Right renal cortex interstitium (tissue), 3 donors: ENCODE measurements around the gene TOR1AIP1. TPM values are rescaled to one million over a fixed set of nuclear protein-coding genes. Genes with fewer than 3 reads are reported as not detected.
"Not testable (repeated sequence)": the region's sequence is repeated elsewhere in the genome, so short reads cannot be mapped to it uniquely, and the experiment has no call there.

ENCODE experiments used
- DNase-seq, 3 donors: peaks; one replicate each; pipeline ENCODE4 v3.0.0-alpha.2; 2013; ENCODE audit warnings: low read depth in 3 of 3, low spot score in 2 of 3
- polyA plus RNA-seq, 3 donors: library from polyadenylated mRNA; unstranded; fragments of 120-200 nt; gene quantifications; one replicate each; pipeline ENCODE4 v1.2.1, GENCODE V29; 2013; ENCODE audit not compliant: insufficient read length in 3 of 3

Gene TOR1AIP1
- polyA plus RNA-seq, 3 donors, result 55.8 to 60.8 (median 60.8) TPM

DNA sequence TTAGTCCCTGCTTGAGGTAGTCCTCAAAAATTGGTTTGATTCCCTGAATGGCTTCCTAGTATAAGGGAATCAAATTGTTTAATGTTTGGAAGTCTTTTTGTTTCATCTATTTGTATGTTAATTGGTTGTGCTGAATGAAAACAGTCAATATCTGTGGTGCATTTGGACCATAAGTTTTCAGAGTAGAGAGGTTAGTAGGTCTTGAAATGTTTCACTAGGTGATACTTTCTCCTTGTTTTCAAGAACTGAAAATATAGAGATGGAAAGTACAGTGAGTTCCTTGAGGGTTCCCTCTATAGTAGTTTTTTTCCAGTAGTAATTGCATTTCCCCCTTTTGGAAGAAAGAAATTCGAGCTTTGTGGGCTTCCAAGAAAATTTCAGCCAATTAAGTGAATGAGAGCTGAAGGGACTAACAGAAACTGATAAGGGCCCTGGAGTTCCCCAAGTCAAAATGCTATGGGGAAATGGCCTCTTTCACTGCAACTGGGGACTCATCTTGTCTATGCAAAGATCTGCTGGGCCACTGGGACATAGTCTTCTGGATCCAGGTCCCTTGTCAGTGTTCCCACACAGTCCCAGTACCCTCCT, 53.9 kb downstream of the TOR1AIP1 start:
- no peak for DNase-seq

DNA sequence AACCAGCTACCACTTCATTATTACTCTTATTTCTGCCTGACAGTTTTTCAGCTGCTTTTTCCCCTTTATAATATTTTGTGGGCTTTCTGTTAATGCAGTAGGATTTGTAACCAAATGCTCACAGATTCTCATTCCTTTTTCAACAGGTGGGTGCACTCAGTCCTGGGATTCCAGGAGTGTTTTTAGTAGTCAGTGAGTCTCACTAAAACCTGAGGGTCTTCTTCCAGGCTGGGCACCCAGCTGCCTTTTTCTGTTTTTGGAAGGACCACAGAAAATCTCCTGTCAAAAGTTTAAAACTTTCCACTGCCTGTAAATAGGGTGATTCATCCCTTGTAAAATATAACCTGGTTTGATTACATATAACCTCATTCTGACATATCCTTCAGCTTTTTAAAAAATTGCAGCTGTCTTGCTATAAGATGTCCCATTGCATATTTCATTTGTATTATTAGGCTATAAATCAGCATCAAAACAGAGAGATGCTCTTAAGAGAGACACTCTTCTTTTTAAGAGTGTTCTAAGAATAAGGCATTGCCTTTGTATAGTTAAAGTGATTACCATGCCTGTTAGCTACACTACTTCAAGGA, 55.7 kb downstream of the TOR1AIP1 start:
- DNase-seq, result no peak

DNA sequence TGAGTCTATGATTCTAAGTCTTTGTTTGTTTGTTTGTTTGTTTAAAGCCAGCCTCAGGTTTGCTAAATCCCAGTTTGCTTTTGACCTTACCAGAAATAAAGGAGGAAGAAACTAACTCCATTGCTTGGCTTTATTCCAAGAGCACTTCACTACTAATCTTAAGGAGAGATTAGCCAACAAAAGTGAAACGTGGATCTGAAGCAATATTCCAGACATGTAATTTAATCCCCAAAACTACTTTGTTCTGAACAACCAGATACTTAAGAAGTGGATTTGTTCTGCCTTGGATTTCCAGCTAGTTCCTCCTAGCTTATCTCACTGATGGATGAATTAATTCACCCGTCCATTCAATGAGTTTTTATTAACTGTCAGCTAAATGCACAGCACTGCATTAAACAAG, 56.7 kb downstream of the TOR1AIP1 start:
- DNase-seq, result no peak

DNA sequence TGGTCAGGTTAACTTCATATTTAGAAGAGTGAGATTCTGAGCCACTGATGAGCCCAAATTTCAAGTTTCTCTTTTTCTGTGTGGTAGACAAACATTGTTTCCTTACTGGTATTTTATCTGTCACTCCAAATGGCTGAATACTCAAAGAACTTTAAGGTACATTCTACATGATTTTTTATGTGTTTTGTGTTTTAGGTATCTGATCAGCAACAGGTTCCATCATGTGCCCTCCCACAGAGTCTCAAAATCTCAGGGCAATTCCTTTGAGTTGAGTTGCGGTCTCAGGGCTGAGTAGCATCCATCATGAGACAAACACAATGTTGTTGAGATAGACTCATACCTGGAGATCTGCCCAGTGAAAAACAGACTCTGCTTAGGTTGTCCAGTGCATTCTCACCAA, 57.9 kb downstream of the TOR1AIP1 start:
- no peak for DNase-seq

DNA sequence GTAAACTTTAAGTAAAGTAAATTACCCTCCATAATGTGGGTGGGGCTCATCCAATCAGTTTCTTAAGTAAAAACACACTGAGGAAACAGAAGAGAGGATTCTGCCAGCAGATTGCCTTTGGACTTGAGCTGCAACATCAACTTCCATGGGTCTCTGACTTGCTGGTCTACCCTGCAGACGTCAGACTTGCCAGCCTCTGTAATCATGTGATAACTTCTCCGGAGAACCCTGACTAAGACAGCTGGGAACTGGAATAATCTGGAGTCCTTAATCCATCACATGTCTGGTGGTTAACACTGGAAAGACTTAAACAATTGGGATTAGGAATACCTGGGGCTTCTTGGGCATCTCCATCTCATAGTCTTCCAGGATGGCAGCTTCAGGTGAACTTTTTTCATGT, 59.4 kb downstream of the TOR1AIP1 start:
- no peak for DNase-seq

DNA sequence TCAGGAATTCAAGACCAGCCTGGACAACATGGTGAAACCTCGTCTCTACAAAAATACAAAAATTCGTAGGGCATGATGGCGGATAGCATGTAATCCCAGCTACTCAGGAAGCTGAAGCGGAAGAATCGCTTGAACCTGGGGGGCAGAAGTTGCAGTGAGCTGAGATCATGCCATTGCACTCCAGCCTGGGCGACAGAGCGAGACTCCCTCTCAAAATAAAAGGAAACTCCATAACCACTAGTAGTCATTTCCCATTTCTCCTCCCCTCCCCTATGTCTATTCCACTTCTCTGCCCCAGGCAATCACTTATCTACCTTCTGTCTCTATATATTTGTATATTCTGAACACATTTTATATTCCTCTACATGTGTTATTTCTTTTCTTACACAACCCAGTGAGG, 68.6 kb downstream of the TOR1AIP1 start:
- DNase-seq, result no peak

DNA sequence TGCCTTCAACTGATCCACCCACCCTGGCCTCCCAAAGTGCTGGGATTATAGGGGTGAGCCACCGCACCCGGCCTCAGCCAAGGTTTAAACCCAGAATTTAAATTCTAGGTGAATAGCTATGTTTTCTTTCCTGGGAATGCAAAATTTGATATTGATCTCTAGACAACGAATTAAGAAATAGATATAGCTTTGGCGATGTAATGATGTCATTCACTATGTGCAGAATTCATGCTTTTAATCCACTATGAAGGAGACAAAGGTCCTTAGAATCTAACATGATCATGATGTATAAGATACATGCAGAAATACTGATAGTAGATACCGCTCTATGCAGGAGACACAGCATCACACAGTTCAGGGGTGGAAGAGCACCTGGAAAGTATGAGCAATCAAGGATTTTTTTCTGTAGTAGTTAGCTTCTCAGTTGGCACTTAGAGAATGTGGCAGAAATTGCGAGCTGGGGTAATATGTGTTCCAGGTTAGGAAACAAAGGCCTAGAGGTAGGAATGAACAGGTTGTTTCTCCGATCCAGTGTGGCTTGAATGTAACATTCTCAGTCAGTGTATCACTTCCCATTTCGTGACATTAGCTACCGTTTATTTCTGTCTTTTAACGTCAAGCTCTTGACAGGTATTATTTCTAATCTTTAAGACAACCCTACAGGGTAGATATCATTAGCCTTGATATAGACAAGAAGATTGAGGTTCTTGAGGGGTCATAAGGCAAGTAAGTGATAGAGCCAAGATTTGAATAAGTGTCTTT, 69.5 kb downstream of the TOR1AIP1 start:
- DNase-seq, result no peak

DNA sequence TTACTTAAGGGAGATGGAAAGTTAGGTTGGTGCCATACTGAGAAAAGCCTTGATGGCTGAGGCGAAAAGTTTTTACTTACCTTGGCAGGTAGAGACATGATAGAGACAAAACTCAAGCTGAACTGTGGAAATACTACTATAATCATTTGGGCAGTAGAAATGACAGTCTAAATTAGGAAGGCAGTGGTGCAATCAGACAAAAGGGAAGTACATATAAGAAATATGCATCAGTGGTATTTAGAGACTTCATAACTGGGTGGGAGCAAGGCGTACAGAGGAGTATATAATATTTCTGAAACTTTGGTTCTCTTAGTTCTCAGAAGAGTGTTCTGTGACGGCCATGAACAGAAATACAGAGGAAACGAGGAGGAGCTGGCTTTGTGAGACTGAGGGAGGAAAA, 70.1 kb downstream of the TOR1AIP1 start:
- DNase-seq, result no peak

DNA sequence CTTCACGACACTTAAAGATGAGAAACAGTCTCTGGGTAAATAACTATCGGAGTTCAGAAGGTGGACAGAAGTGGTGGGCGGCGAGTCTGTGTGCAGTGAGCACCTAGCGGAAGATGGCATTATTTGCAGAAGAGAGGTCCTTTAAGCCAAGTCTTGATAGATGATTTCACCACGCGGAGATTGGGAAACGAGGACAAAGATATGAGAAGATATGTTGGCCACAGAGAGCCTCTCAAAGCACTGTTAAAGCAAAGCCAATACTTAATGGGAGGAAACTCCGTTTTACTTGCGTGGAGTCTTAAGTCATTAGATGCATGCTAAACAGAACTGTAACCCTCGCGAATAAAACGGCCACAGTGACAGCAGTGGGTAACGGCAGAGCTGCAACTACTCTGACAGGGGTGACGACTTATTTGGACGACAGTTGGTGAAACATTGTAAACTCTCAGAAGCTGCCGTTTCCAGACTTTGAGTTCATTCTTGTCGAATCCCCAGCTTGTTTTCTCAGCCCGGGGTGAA, 71.9 kb downstream of the TOR1AIP1 start:
- no peak for DNase-seq

DNA sequence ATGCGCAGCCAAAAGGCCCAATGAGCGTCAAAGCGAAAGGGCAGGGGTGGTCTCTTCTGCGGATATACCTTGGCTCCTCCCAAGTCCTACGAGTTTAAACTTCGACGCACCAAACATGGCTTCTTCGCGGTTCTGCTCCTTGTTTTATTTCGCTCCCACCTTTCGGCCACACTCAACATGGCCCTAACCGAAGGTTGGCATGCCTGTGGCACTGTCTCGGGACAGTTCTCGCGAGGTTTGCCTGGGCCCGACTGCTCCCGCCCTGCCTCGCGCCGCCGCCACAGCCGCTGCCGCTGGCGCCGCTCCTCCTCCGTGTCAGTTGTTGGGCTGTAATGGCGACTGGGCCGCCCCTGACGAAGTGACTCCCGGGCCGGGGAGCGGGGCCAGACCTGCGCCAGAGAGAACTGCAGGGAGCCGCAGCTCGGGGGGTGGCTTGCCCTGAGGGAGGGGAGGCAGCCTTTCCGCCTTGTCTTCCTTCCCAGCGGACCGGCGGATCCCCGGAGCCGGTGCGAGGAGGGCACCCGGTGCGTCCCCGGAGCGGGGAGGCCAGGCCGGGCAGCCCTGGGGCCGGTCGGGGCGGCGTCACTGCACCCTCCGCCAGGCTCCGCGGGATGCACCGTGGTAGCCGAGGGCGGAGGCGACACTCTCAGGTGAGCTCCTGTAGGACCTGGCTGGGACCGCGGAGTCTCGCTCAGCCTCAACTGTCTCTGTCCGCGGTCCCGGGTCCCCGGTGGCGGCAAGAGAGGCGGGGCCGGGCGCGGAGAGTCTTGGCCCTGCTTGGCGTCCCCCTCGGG, 72.6 kb downstream of the TOR1AIP1 start, which contains the start of gene CEP350:
Gene CEP350, plus strand, starts transcription at position 318 of the 794 bp plus-strand sequence. CDS start 31,372 bp downstream, outside the sequence.
- DNase-seq, result peak; percentile 97 to 98 (median 98)

DNA sequence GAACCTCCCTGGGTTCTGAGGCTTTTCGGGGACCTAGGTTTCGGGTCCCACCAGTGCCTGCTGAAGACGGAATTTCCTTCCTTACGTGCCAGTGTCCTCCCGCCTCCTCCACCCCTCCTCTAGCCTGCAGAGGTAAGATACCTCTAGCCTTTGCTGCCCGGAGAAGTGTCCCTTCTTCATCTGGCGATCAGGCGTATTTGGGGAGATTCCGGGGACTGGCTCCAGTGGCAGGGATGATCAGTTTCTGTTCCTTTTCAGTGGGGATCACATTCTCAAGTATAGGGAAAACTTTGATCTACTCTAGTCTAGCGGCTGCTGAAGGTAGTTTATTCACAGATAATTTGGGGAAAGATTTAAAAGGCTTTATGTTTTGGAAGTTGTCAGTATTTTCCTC, 73.2 kb downstream of the TOR1AIP1 start:
- DNase-seq, result peak in 1 of 3 donors; percentile 15

DNA sequence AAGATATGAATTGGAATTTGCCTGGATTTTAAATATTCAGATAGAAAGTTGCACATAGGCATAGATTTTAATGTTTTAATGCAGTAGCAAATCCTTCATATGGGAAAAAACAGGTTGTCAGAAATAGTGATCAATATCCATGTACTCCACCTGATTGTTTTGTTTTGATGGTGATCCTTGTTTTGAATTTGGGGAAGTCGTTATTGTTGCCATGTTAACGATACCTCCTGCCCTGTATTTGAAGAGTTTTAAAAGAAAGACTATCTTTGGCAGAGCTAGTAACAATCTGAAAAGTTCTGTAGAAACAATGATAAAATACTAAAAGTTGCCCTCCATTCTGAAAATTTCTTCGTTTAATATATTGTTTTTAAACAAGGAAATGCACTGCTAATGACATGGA, 73.6 kb downstream of the TOR1AIP1 start:
- DNase-seq, result no peak

DNA sequence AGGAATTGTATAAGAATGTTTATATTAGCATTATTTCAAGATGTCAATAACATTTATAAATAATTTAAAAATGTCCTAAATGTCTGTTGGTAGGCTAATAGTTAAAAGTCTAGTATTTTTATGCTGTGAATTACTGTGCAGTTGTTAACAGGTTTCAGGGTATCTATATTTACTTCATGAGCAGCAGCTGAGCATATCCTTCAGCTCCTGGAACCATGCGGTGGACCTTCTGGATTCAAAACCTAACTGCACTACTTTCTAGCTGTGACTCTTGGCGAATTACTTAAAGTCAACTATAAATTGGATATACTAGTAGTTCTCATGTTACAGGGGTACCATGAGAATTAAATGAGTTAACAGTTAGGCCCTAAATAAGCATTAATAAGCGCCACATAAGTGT, 76.3 kb downstream of the TOR1AIP1 start:
- no peak for DNase-seq

DNA sequence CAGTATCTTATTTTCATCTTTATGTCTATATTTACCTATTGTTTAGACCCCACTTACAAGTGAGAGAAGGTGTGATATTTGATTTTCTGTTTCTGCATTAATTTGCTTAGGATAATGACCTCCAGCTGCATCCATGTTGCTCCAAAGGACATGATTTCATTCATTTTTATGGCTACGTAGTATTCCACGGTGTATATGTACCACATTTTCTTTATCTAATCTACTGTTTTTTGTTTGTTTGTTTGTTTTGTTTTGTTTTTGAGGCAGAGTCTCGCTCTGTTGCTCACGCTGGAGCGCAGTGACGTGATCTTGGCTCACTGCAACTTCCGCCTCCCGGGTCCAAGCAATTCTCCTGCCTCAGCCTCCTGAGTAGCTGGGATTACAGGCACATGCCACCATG, 80.1 kb downstream of the TOR1AIP1 start:
- not testable (repeated sequence) for DNase-seq

DNA sequence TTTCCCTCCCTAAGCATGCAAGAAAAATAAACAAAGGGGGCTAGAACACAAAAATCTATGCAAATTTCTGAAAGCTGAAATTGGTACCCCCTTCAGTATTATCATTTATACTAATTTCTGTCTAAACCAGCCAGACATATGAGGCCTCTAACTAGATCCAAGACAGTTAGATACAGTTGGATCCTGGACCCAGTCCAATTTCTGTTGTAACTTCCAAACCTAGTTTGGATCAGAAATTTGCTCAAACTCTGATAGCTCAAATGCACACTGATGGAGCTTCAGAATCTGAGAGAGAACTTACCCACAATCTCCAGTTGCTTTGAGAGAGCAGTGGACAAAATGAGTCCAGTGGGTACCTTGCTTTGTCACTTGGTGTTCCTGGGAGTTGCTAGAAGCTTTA, 84.5 kb downstream of the TOR1AIP1 start:
- no peak for DNase-seq

DNA sequence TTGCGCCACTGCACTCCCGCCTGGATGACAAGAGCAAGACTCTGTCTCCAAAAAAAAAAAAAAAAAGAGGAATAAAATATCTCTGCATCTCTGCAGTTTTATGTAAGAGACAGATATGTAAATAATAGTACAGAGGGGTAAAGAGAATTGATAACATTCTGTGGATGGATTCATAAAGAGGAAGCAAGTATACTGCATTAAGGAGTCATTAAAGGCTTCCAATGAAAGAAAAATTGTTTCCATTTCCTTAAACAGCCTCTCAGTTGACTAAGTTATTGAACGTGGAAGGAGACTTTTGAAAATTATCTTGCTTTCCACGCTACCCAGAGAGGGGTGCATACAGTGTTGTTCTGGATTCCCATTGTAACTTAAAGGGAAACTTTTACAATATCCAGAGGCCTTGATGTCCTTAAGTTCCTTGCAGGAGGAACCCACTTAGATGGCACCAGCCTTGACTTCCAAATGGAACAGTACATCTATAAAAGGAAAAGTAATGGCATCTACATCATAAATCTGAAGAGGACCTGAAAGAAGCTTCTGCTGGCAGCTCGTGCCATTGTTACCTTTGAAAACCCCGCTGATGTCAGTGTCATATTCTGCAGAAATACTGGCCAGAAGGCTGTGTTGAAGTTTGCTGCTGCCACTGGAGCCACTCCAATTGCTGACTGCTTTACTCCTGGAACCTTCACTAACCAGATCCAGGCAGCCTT, 86.4 kb downstream of the TOR1AIP1 start:
- DNase-seq, result no peak

DNA sequence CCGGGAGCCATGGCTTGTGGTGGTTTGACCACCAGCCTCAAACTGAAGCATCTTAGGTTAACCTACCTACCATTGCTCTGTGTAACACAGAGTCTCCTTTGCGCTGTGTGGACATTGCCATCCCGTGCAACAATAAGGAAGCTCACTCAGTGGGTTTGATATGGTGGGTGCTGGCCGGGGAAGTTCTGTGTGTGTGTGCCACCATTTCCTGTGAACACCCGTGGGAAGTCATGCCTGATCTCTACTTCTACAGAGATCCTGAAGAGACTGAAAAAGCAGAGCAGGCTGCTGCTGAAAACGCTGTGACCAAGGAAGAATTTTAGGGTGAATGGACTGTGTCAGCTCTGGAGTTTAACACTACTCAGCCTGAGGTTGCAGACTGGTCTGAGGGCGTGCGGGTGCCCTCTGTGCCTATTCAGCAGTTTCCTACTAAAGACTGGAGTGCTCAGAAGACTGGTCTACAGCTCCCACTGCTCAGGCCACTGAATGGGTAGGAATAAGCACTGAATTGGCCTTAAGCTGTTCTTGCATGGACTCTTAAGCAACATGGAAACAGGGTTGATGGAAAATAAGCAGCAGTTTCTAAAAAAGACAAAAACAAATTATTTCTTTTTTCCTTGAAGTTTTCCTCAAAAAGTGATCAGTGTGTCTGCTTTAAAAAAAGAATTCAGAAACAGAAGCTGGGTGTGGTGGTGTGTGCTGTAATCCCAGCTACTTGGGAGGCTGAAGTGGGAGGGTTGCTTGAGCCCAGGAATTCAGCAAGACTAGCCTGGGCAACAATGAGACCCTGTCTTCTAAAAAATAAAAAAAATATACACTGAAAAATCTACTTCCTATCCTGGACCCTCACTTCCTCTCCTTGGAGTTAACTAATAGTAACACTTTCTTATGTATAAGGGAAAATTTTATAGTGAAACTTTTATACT, 87.2 kb downstream of the TOR1AIP1 start:
- no peak for DNase-seq
